CD14-positive monocyte (primary cell): ENCODE measurements around the gene TERT. TPM values are rescaled to one million over a fixed set of nuclear protein-coding genes. Genes with fewer than 3 reads are reported as not detected.

ENCODE experiments used
- DNase-seq, 3 donors: peaks; one replicate each; pipeline ENCODE4 v3.0.0-alpha.2; 2011 to 2022
- H2AFZ ChIP-seq: 2 replicates; pipeline ENCODE4 v1.6.0; 2012; ENCODE audit warnings: mild to moderate bottlenecking, low read depth, low read length, inconsistent platforms; ENCODE audit not compliant: insufficient read depth, poor library complexity, severe bottlenecking
- H3K27ac ChIP-seq, 2 donors: 1 replicate in 1 of 2; 2 replicates in 1 of 2; pipeline ENCODE4 v1.5.1; 2012 to 2013; ENCODE audit warnings: low read length in 2 of 2, control low read depth in 1 of 2, inconsistent platforms in 1 of 2, low read depth in 1 of 2, mild to moderate bottlenecking in 1 of 2
- H3K27me3 ChIP-seq, 2 donors: one replicate each; pipeline versions ENCODE4 v1.6.0 to v1.6.1; 2011 to 2013; ENCODE audit warnings: low read length in 2 of 2; ENCODE audit not compliant: control insufficient read depth in 2 of 2, insufficient read depth in 2 of 2
- H3K36me3 ChIP-seq, 2 donors: replicated peaks in 1 of 2; 1 replicate in 1 of 2; 2 replicates in 1 of 2; pipeline versions ENCODE4 v1.5.1 to v1.6.1; 2012 to 2013; ENCODE audit warnings: low read length in 2 of 2, control low read depth in 1 of 2, inconsistent platforms in 1 of 2, mild to moderate bottlenecking in 1 of 2; ENCODE audit not compliant: insufficient read depth in 2 of 2, control insufficient read depth in 1 of 2
- H3K4me1 ChIP-seq, 2 donors: 1 replicate in 1 of 2; 2 replicates in 1 of 2; pipeline versions ENCODE4 v1.5.1 to v1.6.1; 2012 to 2013; ENCODE audit warnings: low read length in 2 of 2, control low read depth in 1 of 2, inconsistent platforms in 1 of 2, mild to moderate bottlenecking in 1 of 2, moderate library complexity in 1 of 2; ENCODE audit not compliant: insufficient read depth in 2 of 2, control insufficient read depth in 1 of 2
- H3K4me2 ChIP-seq: replicated peaks from 2 replicates; pipeline ENCODE3; 2012; ENCODE audit warnings: low read length, moderate library complexity, mild to moderate bottlenecking; ENCODE audit not compliant: poor library complexity, severe bottlenecking; ENCODE audit errors: extremely low read depth
- H3K4me3 ChIP-seq, 3 experiments: fragments of 200-600 bp in 1 of 3; sonication (generic) in 1 of 3; replicated peaks in 1 of 3; 1 replicate in 2 of 3; 2 replicates in 1 of 3; pipeline ENCODE4 v1.5.1; 2011 to 2013; ENCODE audit warnings: low read length in 3 of 3, mild to moderate bottlenecking in 3 of 3, control low read depth in 2 of 3, low read depth in 2 of 3, inconsistent platforms in 1 of 3, moderate library complexity in 1 of 3
- H3K79me2 ChIP-seq: 2 replicates; pipeline ENCODE4 v1.6.0; 2012; ENCODE audit warnings: mild to moderate bottlenecking, control low read depth, inconsistent platforms, low read length, moderate library complexity; ENCODE audit not compliant: insufficient read depth
- H3K9ac ChIP-seq: 2 replicates; pipeline ENCODE4 v1.6.0; 2017; ENCODE audit warnings: low read length, mild to moderate bottlenecking; ENCODE audit not compliant: insufficient read depth, poor library complexity, severe bottlenecking
- H3K9me3 ChIP-seq, 2 donors: replicated peaks in 1 of 2; 1 replicate in 1 of 2; 2 replicates in 1 of 2; pipeline versions ENCODE4 v1.5.1 to v1.6.1; 2012 to 2013; ENCODE audit warnings: low read length in 2 of 2, control low read depth in 1 of 2; ENCODE audit not compliant: control insufficient read depth in 1 of 2, insufficient read depth in 1 of 2
- H4K20me1 ChIP-seq: 2 replicates; pipeline ENCODE4 v1.6.0; 2012; ENCODE audit warnings: mild to moderate bottlenecking, low read length, control low read depth, moderate library complexity; ENCODE audit not compliant: insufficient read depth
- H3K27ac Mint-ChIP-seq, 7 donors: one replicate each; pipeline ENCODE4 v1.8.0; 2020; ENCODE audit warnings: mild to moderate bottlenecking in 7 of 7, mixed read lengths in 7 of 7, moderate library complexity in 6 of 7, inconsistent platforms in 2 of 7
- H3K27me3 Mint-ChIP-seq, 3 donors: one replicate each; pipeline ENCODE4 v1.8.0; 2021 to 2022; ENCODE audit warnings: low read depth in 3 of 3, mild to moderate bottlenecking in 3 of 3, mixed read lengths in 3 of 3, moderate library complexity in 3 of 3, inconsistent platforms in 1 of 3
- H3K36me3 Mint-ChIP-seq, 2 donors: one replicate each; pipeline ENCODE4 v1.8.0; 2020; ENCODE audit warnings: mixed read lengths in 2 of 2, inconsistent platforms in 1 of 2, mild to moderate bottlenecking in 1 of 2
- H3K4me1 Mint-ChIP-seq: one replicate; pipeline ENCODE4 v1.8.0; 2020; ENCODE audit warnings: mild to moderate bottlenecking, mixed read lengths
- H3K4me3 Mint-ChIP-seq, 2 donors: one replicate each; pipeline ENCODE4 v1.8.0; 2020; ENCODE audit warnings: mild to moderate bottlenecking in 2 of 2, mixed read lengths in 2 of 2, moderate library complexity in 1 of 2
- H3K9me3 Mint-ChIP-seq, 7 donors: one replicate each; pipeline ENCODE4 v1.8.0; 2020 to 2022; ENCODE audit warnings: mixed read lengths in 7 of 7, mild to moderate bottlenecking in 6 of 7, moderate library complexity in 6 of 7, inconsistent platforms in 2 of 7
- WGBS: methylation state at CpG from one replicate; pipeline ENCODE4 v1.1.5; 2013; ENCODE audit warnings: missing lambda C conversion rate; ENCODE audit not compliant: insufficient coverage; 5-methylcytosine and 5-hydroxymethylcytosine counted together
- intact Hi-C, 2 donors: fragments of 100-400 bp; cut with micrococcal nuclease; formaldehyde crosslinking; loops; one replicate each; pipeline versions ENCODE4 v1.15.0 to v1.15.1; 2023
- polyA plus RNA-seq, 3 donors: library from polyadenylated mRNA; depleted of rRNA in 1 of 3; unstranded in 2 of 3; stranded (reverse) in 1 of 3; fragments of 300-500 nt in 2 of 3; fragments of >200 nt in 1 of 3; fragmentation: Illumina TruSeq in 2 of 3; gene quantifications; 1 replicate in 2 of 3; 2 replicates in 1 of 3; pipeline ENCODE4 v1.2.3, GENCODE V29; 2012 to 2021
- TF ChIP-seq, protein P1 (sequence below): fragments of 200-600 bp; IDR thresholded peaks from one replicate; pipeline ENCODE4 v1.8.0; 2022; ENCODE audit warnings: antibody characterized with exemption, mild to moderate bottlenecking

The TERT gene
- polyA plus RNA-seq, 3 donors = not detected

DNA sequence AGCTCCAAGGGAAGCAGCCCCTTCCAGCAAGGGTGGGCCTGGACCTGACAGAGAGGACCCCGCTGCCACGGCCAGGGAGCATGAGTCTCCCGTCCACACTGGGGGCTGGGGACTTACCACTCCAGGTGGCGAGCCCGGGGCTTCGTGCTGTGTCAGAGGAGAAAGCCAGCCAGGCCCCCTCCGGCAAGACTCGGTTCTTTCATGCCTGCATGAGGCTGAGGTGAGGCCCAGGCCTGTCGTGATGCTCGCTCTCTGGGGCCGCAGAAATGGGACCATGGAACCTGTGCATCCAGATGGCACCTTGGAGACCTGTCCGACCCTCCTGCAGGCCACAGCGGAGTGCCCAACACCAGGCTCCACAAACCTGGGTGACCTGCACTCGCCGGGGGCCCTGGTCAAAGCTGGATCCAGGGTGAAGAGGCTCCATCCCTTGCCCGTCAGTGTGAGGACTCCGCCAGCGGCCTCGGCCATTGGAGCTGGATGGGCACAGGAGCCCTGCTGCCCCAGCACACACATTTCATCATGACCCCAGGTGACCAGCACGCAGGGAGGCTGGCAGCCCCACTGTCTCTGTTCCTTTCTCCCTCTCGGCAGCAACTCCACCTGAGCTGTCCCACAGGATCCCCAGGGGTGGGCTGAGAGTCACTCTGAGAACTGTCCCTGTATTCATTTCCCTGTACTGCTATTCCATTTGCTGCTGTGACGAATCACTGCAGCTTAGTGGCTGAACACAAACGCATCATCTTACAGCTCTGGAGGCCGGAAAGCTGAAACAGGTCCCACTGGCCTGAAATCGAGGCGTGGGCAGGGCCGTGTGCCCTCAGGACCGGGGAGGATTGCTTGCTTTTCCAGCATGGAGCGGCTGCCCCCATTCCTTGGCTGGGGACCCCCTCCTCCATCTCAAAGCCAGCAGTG, 45.2 kb downstream of the TERT start:
- no peaks in the 10 kb centered on the region for H3K4me1 ChIP-seq
- peaks cover 0 to 14% of the 10 kb centered on the region in 2 donors for H3K27me3 ChIP-seq
- H3K27ac ChIP-seq = no peak overlapping the region
- H3K9me3 ChIP-seq = no peaks in the 10 kb centered on the region
- no peak overlapping the region for H3K27ac Mint-ChIP-seq
- H3K4me3 Mint-ChIP-seq = no peak overlapping the region
- H3K27me3 Mint-ChIP-seq = peaks cover 2 to 26% (median 5%) of the 10 kb centered on the region in 3 donors
- no peak for DNase-seq
- no peak overlapping the region for H3K4me2 ChIP-seq
- no peaks in the 10 kb centered on the region for H3K36me3 Mint-ChIP-seq
- WGBS = 85% methylated on average over 29 of the region's 29 CpGs
- TF ChIP-seq, protein P1, sequence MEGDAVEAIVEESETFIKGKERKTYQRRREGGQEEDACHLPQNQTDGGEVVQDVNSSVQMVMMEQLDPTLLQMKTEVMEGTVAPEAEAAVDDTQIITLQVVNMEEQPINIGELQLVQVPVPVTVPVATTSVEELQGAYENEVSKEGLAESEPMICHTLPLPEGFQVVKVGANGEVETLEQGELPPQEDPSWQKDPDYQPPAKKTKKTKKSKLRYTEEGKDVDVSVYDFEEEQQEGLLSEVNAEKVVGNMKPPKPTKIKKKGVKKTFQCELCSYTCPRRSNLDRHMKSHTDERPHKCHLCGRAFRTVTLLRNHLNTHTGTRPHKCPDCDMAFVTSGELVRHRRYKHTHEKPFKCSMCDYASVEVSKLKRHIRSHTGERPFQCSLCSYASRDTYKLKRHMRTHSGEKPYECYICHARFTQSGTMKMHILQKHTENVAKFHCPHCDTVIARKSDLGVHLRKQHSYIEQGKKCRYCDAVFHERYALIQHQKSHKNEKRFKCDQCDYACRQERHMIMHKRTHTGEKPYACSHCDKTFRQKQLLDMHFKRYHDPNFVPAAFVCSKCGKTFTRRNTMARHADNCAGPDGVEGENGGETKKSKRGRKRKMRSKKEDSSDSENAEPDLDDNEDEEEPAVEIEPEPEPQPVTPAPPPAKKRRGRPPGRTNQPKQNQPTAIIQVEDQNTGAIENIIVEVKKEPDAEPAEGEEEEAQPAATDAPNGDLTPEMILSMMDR = no peak
- H3K9me3 Mint-ChIP-seq = peaks cover 0 to 2% (median 0%) of the 10 kb centered on the region in 7 donors
- H3K79me2 ChIP-seq = no peaks in the 10 kb centered on the region
- no peak overlapping the region for H2AFZ ChIP-seq
- no peak overlapping the region for H3K4me3 ChIP-seq
- H4K20me1 ChIP-seq = no peaks in the 10 kb centered on the region
- no peaks in the 10 kb centered on the region for H3K4me1 Mint-ChIP-seq
- intact Hi-C loops = no loop called here
- H3K9ac ChIP-seq = no peak overlapping the region
- no peaks in the 10 kb centered on the region for H3K36me3 ChIP-seq

DNA sequence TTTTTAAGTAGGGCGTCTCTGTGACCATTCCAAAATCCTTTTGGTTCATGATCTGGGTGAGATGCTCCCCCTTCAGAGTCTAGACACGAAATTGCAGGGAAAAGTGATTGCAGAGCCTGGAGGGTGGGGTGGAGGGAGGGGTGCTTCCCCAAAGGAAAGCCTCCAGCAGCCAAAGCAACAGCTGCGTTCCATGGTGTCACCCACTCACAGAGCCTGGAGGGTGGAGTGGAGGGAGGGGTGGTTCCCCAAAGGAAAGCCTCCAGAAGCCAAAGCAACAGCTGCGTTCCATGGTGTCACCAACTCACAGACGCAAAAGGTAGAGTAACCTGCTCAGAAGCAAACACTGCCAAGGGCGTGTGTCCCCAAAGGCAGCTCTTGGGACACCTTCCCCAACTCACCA, 47.1 kb downstream of the TERT start:
- Histone ChIP-seq H3K4me2 (no peak overlapping the region), H3K4me3 (no peak overlapping the region), H3K9me3 (no peaks in the 10 kb centered on the region), H3K27ac (no peak overlapping the region), H3K4me1 (no peaks in the 10 kb centered on the region), H3K9ac (no peak overlapping the region), H3K36me3 (no peaks in the 10 kb centered on the region), H3K79me2 (no peaks in the 10 kb centered on the region), H4K20me1 (no peaks in the 10 kb centered on the region), H2AFZ (no peak overlapping the region), H3K27me3 (peaks cover 0 to 14% of the 10 kb centered on the region in 2 donors)
- Mint-ChIP-seq H3K4me3 (peak overlapping the region in 1 of 2 donors; percentile 2), H3K27ac (no peak overlapping the region), H3K4me1 (no peaks in the 10 kb centered on the region), H3K9me3 (peaks cover 0 to 2% (median 0%) of the 10 kb centered on the region in 7 donors), H3K27me3 (peaks cover 2 to 26% (median 4%) of the 10 kb centered on the region in 3 donors), H3K36me3 (no peaks in the 10 kb centered on the region)
- intact Hi-C loops = no loop called here
- DNase-seq = no peak
- WGBS = 80% methylated on average over 3 of the region's 6 CpGs
- TF ChIP-seq, protein P1 = no peak
